HepG2 (cell line): ENCODE data around the gene CISD3. TPM values are rescaled to one million over a fixed set of nuclear protein-coding genes. Genes with fewer than 3 reads are reported as not detected.
A peak's percentile ranks its signal among the peaks of the same experiment; 100 is the strongest.

Source experiments
- AHDC1 ChIP-seq: sonication (generic); formaldehyde crosslinking; IDR thresholded peaks from 2 replicates; pipeline ENCODE4 v1.5.1; 2020; ENCODE audit warnings: mild to moderate bottlenecking, missing genetic modification reagents, borderline replicate concordance
- ARID4A ChIP-seq: sonication (generic); formaldehyde crosslinking; IDR thresholded peaks from 2 replicates; pipeline ENCODE4 v1.5.0; 2020; ENCODE audit warnings: mild to moderate bottlenecking, missing genetic modification reagents, borderline replicate concordance
- ZBTB3 ChIP-seq: sonication (generic); formaldehyde crosslinking; IDR thresholded peaks from 2 replicates; pipeline ENCODE4 v1.4.0; 2020; ENCODE audit warnings: low read depth, mild to moderate bottlenecking, moderate library complexity, missing genetic modification reagents, borderline replicate concordance
- polyA plus RNA-seq, 8 experiments: library from polyadenylated mRNA; depleted of rRNA in 3 of 8; stranded (reverse) in 7 of 8; unstranded in 1 of 8; fragments of >200 nt; fragmentation: Illumina TruSeq in 4 of 8; extraction: Trizol in 4 of 8; gene quantifications; 2 replicates each; pipeline versions ENCODE4 v1.2.1 to v1.2.3, GENCODE V29; 2011 to 2016; ENCODE audit warnings: low read depth in 4 of 8, missing spikeins in 1 of 8, mixed read lengths in 1 of 8; ENCODE audit not compliant: insufficient read depth in 1 of 8
- total RNA-seq, 5 experiments: library from RNA; depleted of rRNA; stranded (reverse); fragments of >200 nt; fragmentation: Illumina TruSeq; extraction: Trizol; gene quantifications; 2 replicates each; pipeline ENCODE4 v1.2.3, GENCODE V29; 2016; ENCODE audit warnings: low read depth in 1 of 5
- TF ChIP-seq, protein P1 (sequence below): sonication (generic); formaldehyde crosslinking; IDR thresholded peaks from 2 replicates; pipeline ENCODE4 v1.5.0; 2020; ENCODE audit warnings: mild to moderate bottlenecking, missing genetic modification reagents, borderline replicate concordance

The CISD3 gene
- total and polyA plus RNA-seq, 2 of the 13 experiments (the other 11 are each of a cell fraction or from before 2014, with no cell fraction given), result 30.0 to 34.1 TPM

- peak; percentile 82 for TF ChIP-seq AHDC1
- TF ChIP-seq, protein P1, sequence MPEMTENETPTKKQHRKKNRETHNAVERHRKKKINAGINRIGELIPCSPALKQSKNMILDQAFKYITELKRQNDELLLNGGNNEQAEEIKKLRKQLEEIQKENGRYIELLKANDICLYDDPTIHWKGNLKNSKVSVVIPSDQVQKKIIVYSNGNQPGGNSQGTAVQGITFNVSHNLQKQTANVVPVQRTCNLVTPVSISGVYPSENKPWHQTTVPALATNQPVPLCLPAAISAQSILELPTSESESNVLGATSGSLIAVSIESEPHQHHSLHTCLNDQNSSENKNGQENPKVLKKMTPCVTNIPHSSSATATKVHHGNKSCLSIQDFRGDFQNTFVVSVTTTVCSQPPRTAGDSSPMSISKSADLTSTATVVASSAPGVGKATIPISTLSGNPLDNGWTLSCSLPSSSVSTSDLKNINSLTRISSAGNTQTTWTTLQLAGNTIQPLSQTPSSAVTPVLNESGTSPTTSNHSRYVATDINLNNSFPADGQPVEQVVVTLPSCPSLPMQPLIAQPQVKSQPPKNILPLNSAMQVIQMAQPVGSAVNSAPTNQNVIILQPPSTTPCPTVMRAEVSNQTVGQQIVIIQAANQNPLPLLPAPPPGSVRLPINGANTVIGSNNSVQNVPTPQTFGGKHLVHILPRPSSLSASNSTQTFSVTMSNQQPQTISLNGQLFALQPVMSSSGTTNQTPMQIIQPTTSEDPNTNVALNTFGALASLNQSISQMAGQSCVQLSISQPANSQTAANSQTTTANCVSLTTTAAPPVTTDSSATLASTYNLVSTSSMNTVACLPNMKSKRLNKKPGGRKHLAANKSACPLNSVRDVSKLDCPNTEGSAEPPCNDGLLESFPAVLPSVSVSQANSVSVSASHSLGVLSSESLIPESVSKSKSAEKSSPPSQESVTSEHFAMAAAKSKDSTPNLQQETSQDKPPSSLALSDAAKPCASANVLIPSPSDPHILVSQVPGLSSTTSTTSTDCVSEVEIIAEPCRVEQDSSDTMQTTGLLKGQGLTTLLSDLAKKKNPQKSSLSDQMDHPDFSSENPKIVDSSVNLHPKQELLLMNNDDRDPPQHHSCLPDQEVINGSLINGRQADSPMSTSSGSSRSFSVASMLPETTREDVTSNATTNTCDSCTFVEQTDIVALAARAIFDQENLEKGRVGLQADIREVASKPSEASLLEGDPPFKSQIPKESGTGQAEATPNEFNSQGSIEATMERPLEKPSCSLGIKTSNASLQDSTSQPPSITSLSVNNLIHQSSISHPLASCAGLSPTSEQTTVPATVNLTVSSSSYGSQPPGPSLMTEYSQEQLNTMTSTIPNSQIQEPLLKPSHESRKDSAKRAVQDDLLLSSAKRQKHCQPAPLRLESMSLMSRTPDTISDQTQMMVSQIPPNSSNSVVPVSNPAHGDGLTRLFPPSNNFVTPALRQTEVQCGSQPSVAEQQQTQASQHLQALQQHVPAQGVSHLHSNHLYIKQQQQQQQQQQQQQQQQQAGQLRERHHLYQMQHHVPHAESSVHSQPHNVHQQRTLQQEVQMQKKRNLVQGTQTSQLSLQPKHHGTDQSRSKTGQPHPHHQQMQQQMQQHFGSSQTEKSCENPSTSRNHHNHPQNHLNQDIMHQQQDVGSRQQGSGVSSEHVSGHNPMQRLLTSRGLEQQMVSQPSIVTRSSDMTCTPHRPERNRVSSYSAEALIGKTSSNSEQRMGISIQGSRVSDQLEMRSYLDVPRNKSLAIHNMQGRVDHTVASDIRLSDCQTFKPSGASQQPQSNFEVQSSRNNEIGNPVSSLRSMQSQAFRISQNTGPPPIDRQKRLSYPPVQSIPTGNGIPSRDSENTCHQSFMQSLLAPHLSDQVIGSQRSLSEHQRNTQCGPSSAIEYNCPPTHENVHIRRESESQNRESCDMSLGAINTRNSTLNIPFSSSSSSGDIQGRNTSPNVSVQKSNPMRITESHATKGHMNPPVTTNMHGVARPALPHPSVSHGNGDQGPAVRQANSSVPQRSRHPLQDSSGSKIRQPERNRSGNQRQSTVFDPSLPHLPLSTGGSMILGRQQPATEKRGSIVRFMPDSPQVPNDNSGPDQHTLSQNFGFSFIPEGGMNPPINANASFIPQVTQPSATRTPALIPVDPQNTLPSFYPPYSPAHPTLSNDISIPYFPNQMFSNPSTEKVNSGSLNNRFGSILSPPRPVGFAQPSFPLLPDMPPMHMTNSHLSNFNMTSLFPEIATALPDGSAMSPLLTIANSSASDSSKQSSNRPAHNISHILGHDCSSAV (CRISPR knock-in tag), result no peak
- TF ChIP-seq ARID4A (CRISPR knock-in tag), result peak; percentile 86; the same call in 1 of the 2 replicates
- TF ChIP-seq ZBTB3, result 0 out of 2 replicates have a peak, but pooled peaks have one; percentile 38
Observed at GRCh38 chr17:38746004-38746848, 16.1 kb downstream of the CISD3 start (continued).
